ENCODE data around the gene STX8.

DNA sequence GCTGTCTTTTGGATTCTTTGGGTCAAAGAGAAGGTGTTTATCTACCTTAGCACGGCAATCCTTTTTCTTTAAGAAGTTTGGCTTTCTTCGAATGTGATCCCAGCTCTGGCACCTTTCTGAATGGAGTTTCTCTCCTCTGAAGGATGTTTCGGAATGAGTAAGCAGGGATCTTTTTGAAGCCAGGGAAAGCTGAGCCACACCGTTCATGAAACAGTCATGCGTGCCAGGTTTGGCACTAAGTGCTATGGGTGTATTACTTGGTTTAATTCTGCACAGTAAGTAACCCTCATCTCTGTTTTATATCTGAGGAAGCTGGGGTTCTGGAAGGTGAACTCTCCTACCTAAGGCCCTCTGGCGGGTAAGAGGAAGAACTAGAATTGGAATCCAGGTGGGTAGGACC is 319.8 kb downstream of the STX8 start:
- TF ChIP-seq, protein P1, sequence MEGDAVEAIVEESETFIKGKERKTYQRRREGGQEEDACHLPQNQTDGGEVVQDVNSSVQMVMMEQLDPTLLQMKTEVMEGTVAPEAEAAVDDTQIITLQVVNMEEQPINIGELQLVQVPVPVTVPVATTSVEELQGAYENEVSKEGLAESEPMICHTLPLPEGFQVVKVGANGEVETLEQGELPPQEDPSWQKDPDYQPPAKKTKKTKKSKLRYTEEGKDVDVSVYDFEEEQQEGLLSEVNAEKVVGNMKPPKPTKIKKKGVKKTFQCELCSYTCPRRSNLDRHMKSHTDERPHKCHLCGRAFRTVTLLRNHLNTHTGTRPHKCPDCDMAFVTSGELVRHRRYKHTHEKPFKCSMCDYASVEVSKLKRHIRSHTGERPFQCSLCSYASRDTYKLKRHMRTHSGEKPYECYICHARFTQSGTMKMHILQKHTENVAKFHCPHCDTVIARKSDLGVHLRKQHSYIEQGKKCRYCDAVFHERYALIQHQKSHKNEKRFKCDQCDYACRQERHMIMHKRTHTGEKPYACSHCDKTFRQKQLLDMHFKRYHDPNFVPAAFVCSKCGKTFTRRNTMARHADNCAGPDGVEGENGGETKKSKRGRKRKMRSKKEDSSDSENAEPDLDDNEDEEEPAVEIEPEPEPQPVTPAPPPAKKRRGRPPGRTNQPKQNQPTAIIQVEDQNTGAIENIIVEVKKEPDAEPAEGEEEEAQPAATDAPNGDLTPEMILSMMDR (IDR thresholded peaks at IDR 0.05): no peak
- no peak for TF ChIP-seq POLR2A (IDR thresholded peaks at IDR 0.05)

Measured in vagina (tissue), 2 donors.